Adrenal gland (tissue), 5 donors: ENCODE measurements around the gene NPAS3.

Source experiments
- CTCF ChIP-seq, 6 experiments: fragments of 450-650 bp in 4 of 6; fragments of 200-600 bp in 2 of 6; sonication (generic) in 1 of 6; IDR thresholded peaks; 1 replicate in 5 of 6; 2 replicates in 1 of 6; pipeline versions ENCODE4 v1.5.1 to v1.8.0; 2016 to 2021; ENCODE audit warnings: antibody characterized with exemption in 6 of 6, mild to moderate bottlenecking in 2 of 6, moderate library complexity in 1 of 6
- POLR2A ChIP-seq, 2 donors: fragments of 450-650 bp; IDR thresholded peaks; one replicate each; pipeline ENCODE4 v1.6.1; 2017; ENCODE audit warnings: antibody characterized with exemption in 2 of 2, mild to moderate bottlenecking in 2 of 2, moderate library complexity in 1 of 2
- donor health status: DM: no; HTN: no; CAD: no.

- TF ChIP-seq CTCF (IDR thresholded peaks at IDR 0.05) (no peak), POLR2A (IDR thresholded peaks at IDR 0.05) (no peak)
These were observed 844.2 kb downstream of the NPAS3 start for GRCh38 chr14:33782923-33783322.
